Spinal cord (tissue), 10 donors: Measurements from ENCODE around the gene HOXB13. TPM values are rescaled to one million over a fixed set of nuclear protein-coding genes. Genes with fewer than 3 reads are reported as not detected.

Experiments used
- DNase-seq, 6 donors: peaks; one replicate each; pipeline versions ENCODE4 v3.0.0 to v3.0.0-alpha.2; 2013 to 2015; ENCODE audit warnings: low spot score in 6 of 6, low read depth in 4 of 6
- H3K27ac ChIP-seq: one replicate; pipeline ENCODE4 v1.5.1; 2013; ENCODE audit warnings: low read depth, low read length, control low read depth
- H3K27me3 ChIP-seq: one replicate; pipeline ENCODE4 v1.6.1; 2013; ENCODE audit warnings: low read length; ENCODE audit not compliant: control insufficient read depth, insufficient read depth
- H3K36me3 ChIP-seq: one replicate; pipeline ENCODE4 v1.6.1; 2013; ENCODE audit warnings: low read length; ENCODE audit not compliant: control insufficient read depth, insufficient read depth
- H3K4me1 ChIP-seq: one replicate; pipeline ENCODE4 v1.6.1; 2013; ENCODE audit warnings: low read length; ENCODE audit not compliant: control insufficient read depth, insufficient read depth
- H3K4me3 ChIP-seq: one replicate; pipeline ENCODE4 v1.5.1; 2013; ENCODE audit warnings: low read depth, low read length, control low read depth
- H3K9me3 ChIP-seq: one replicate; pipeline ENCODE4 v1.6.1; 2013; ENCODE audit warnings: low read length; ENCODE audit not compliant: control insufficient read depth, insufficient read depth
- WGBS: methylation state at CpG from one replicate; pipeline ENCODE4 v1.1.5; 2013; ENCODE audit warnings: missing lambda C conversion rate; ENCODE audit not compliant: insufficient coverage; 5-methylcytosine and 5-hydroxymethylcytosine counted together
- long read RNA-seq, 4 donors: transcript quantifications; one replicate each; lab custom pipeline, GENCODE V29; 2026
- polyA plus RNA-seq, 2 donors: library from polyadenylated mRNA; unstranded; fragments of 120-200 nt; gene quantifications; one replicate each; pipeline ENCODE4 v1.2.1, GENCODE V29; 2013; ENCODE audit not compliant: insufficient read length in 2 of 2
- total RNA-seq, 2 donors: library from RNA; depleted of rRNA in 1 of 2; stranded (reverse); fragments of 120-200 nt in 1 of 2; fragments of >200 nt in 1 of 2; gene quantifications; one replicate each; pipeline versions ENCODE4 v1.2.3 to v1.2.4, GENCODE V29; 2013 to 2014
- donor health status: healthy.

HOXB13 gene
- total RNA-seq = under 1 TPM in 1 of 2 donors, not detected in 1; 0.40 TPM
- polyA plus RNA-seq = not detected
- long read RNA-seq, donor 1 = 0 reads
- long read RNA-seq, donor 2 = 0 reads
- long read RNA-seq, donor 3 = 0 reads
- long read RNA-seq, donor 4 = 0 reads

DNA sequence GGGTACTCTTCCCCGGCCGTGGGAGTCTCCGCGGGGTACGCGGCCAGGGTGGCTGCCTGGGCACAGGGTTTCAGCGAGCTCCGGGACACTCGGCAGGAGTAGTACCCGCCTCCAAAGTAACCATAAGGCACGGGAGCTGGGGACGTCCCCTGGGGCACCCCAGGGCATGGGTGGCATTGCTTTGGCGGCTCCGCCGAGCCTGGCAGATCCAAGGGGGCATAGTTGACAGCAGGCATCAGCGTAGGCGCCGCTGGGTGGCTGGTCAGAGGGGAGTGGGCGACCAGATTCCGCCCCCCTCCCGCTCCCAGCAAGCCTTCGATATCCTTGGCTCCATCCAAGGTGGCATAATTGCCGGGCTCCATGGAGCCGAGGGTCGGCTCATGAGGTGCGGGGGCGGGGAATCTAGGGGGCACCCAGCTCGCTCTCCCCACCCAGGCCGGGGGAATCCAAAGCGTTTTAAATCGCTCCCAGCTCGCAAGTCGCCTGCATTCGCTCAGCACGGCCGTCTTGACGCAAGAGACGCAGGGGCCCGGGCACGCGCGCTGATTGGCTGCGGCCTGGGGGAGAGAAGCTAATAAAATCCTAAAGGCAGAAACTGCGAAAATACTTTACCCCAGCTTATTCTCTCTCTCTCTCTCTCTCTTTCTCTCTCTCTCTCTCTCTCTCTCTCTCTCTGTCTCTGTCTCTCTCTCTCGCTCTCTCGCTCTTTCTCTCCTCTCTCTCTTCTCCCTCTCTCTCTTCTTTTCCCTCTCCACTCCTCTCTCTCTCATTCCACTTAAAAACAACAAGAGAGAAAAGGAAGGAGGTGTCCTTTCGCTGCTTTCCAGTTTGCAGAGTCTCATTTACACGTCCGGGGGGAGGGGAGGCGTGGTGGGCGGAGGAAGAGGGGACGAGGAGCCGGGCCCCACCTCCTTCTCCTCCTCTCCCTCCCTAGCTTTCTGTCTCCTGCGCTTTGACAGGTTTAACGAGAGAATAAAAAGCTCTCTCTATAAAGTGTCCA, at the start of gene HOXB13:
TSS of gene HOXB13 (minus strand) at position 519 of the 1,000 bp plus-strand sequence. CDS start at position 362, 157 bp downstream.
- peaks cover 100% of the 10 kb centered on the region for H3K27me3 ChIP-seq
- DNase-seq = peak in 2 of 6 donors; percentile 78 to 80
- H3K4me1 ChIP-seq = peaks cover 40% of the 10 kb centered on the region
- peak within 1 kb of the TSS; percentile 7 for H3K4me3 ChIP-seq
- H3K27ac ChIP-seq = no peak within 1 kb of the TSS
- no peaks in the 10 kb centered on the region for H3K9me3 ChIP-seq
- 1% methylated on average over 44 of the region's 55 CpGs for WGBS
- no peaks in the 10 kb centered on the region for H3K36me3 ChIP-seq

DNA sequence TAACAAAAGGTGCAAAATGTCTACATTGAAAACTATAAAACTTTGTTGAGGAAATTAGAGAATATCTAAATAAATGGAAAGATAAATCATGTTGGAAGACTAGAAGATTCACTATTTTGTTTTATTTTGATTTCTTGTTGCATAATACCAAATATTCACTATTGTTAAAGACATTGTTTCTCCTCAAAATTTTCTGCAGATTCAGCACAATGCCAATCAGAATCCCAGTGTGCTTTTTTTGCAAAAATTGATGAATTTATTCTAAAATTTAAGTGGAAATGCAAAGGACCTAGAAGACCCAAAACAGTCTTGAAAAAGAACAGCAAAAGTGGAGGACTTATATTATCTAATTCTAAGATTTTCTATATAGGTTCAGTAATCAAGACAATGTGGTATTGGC, 48.1 kb upstream of the HOXB13 start:
- no peaks in the 10 kb centered on the region for H3K36me3 ChIP-seq

DNA sequence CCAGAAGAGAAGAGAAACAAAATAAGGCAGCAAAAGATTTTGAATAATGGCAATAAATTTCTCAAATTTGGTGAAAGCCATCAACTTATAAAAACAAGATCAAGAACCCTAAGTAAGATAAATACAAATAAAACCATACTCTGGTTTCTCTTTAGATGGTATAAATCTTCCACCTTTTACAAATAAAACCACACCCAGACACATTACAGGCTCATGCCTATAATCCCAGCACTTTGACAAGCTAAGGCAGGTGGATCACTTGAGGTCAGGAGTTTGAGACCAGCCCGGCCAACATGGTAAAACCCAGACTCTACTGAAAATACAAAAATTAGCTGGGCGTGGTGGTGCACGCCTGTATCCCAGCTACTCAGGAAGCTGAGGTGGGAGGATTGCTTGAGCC, 44.7 kb upstream of the HOXB13 start:
- 100% methylated on average over 1 of the region's 3 CpGs for WGBS
- H3K36me3 ChIP-seq = no peaks in the 10 kb centered on the region
- no peaks in the 10 kb centered on the region for H3K4me1 ChIP-seq
- no peak overlapping the region for H3K4me3 ChIP-seq
- H3K9me3 ChIP-seq = no peaks in the 10 kb centered on the region
- no peaks in the 10 kb centered on the region for H3K27me3 ChIP-seq
- no peak for DNase-seq
- H3K27ac ChIP-seq = no peak overlapping the region

More for the DNA sequence above, 48.1 kb upstream of the HOXB13 start:
- Histone ChIP-seq H3K27me3 (no peaks in the 10 kb centered on the region), H3K4me1 (no peaks in the 10 kb centered on the region), H3K9me3 (no peaks in the 10 kb centered on the region), H3K27ac (no peak overlapping the region), H3K4me3 (no peak overlapping the region)
- DNase-seq = no peak

DNA sequence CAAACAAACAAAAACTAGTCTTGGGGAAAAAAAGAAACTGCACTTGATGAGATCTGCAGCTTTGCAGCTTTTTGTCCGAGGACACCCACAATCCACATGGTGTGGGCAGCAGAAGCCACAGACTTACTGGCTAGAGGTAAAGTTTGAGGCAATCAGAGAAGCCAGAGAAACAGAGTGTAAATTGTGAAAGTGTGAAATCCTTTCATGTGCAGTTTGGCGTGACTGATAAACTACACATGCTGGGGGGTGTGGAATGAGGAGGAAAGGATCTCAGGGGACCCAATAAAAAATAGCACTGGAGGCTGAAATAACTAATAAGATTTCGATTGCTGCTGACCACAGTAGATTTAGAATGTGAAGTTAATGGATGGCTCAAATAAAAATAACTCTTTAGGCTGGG, 42.4 kb upstream of the HOXB13 start:
- Histone ChIP-seq H3K4me1 (no peaks in the 10 kb centered on the region), H3K27me3 (peaks cover 2% of the 10 kb centered on the region), H3K4me3 (no peak overlapping the region), H3K9me3 (no peaks in the 10 kb centered on the region), H3K27ac (no peak overlapping the region), H3K36me3 (no peaks in the 10 kb centered on the region)
- 26% methylated on average over 3 of the region's 3 CpGs for WGBS
- DNase-seq = no peak

DNA sequence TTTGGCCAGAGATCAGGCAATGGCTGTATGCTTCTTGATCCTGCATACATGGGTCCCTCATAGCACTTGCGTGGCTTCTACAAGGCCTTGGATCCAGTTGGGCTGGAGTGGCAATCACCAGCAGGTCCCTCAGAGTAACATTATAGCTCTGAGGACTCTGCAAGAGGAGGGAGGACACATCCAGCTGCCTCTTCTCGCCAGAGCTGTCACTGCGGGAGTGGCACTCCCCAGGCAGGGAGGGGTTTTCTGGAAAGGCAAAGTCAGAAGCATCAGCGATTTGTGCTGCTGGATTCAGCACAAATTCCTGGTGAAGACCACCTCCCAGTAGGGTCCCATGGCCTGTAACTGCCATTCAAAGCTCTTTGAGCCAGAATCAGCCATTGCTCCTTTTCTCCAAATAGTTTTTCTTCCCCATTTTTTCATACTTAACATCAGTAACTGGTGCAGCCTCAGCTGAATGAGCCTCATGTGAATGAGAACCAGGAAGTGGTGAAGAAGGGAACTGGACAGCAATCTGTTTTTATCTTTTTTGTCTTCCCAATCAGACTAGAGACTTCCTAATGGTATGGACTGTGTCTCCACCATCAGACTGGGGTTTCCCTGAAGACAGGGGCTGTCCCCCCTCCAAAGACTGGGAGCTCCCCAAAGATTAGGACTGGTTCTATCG, 40.6 kb upstream of the HOXB13 start:
- no peaks in the 10 kb centered on the region for H3K36me3 ChIP-seq
- no peaks in the 10 kb centered on the region for H3K9me3 ChIP-seq
- WGBS = 87% methylated on average over 4 of the region's 5 CpGs
- H3K4me1 ChIP-seq = no peaks in the 10 kb centered on the region
- H3K27me3 ChIP-seq = peaks cover 8% of the 10 kb centered on the region
- no peak for DNase-seq
- no peak overlapping the region for H3K4me3 ChIP-seq
- no peak overlapping the region for H3K27ac ChIP-seq

GRCh38 chr17:48767263-48767774, 38.8 kb upstream of the HOXB13 start:
- Histone ChIP-seq H3K9me3 (no peaks in the 10 kb centered on the region), H3K36me3 (no peaks in the 10 kb centered on the region), H3K4me3 (no peak overlapping the region), H3K4me1 (no peaks in the 10 kb centered on the region), H3K27ac (no peak overlapping the region), H3K27me3 (peaks cover 19% of the 10 kb centered on the region)
- DNase-seq = no peak
- 93% methylated on average over 2 of the region's 4 CpGs for WGBS

DNA sequence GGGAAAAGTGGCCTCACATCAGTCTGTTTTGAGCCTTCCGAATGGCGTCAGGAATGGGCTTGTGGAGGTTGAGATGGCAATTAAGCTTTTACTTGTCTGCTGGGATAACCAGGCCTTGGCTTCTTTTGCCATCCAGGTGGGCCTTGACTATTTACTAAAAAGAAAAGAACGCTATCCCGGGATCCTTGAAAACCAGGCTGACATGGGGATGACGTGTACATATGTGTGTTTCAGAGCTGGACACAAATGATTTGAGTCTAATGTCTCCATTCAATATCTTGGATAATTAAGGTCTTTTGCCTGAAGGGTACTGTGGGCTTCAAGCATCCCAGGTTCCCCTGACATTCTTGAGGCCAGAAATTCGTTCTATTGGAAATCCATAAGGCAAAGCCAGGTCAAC, 32.6 kb upstream of the HOXB13 start:
- DNase-seq = no peak
- no peaks in the 10 kb centered on the region for H3K36me3 ChIP-seq
- H3K9me3 ChIP-seq = no peaks in the 10 kb centered on the region
- no peak overlapping the region for H3K27ac ChIP-seq
- H3K4me3 ChIP-seq = no peak overlapping the region
- peaks cover 3% of the 10 kb centered on the region for H3K4me1 ChIP-seq
- peaks cover 70% of the 10 kb centered on the region for H3K27me3 ChIP-seq
- WGBS = 85% methylated on average over 6 of the region's 6 CpGs

DNA sequence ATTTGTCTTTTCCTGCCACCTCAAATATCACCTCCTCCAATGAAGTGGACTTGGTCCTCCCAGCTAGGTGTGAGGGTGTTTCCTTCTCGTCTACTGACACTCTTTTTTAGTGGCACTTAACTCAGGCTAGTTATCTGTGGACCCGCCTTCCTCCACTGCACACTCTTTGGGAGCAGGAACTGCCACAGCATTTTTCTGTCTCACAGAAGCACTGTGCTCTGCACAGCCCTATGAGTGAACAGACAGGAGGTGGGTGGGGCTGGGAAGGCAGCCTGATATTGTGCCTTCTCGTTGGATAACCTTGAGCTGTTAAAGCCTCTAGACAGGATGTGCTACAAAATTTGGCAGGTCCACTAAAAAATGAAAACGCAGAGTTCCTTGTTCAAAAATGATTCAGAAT, 31.9 kb upstream of the HOXB13 start:
- DNase-seq = no peak
- WGBS = 77% methylated on average over 2 of the region's 4 CpGs
- H3K36me3 ChIP-seq = no peaks in the 10 kb centered on the region
- no peak overlapping the region for H3K4me3 ChIP-seq
- H3K4me1 ChIP-seq = peaks cover 3% of the 10 kb centered on the region
- no peak overlapping the region for H3K27ac ChIP-seq
- no peaks in the 10 kb centered on the region for H3K9me3 ChIP-seq
- H3K27me3 ChIP-seq = peaks cover 72% of the 10 kb centered on the region

DNA sequence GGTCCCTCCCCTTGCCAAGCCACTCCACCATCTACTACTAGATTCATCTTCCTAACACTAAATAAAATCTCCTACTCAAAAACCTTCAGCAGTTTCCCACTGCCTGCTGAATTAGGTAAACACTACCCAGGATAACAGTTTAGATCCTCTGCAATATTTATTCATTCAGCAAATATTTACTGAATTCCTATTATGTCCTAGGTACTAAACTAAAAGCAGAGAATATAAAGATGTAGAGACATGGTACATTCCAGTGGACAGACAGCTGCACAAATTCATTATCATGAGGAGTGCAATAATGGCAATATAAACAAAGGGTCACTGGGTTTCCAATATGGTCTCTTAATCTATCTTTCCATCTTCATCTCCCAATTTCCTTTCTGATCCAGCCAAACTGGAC, 30.7 kb upstream of the HOXB13 start:
- no peak for DNase-seq
- no peaks in the 10 kb centered on the region for H3K9me3 ChIP-seq
- peaks cover 81% of the 10 kb centered on the region for H3K27me3 ChIP-seq
- no peak overlapping the region for H3K27ac ChIP-seq
- no peaks in the 10 kb centered on the region for H3K36me3 ChIP-seq
- peaks cover 10% of the 10 kb centered on the region for H3K4me1 ChIP-seq
- H3K4me3 ChIP-seq = no peak overlapping the region
